Heart right ventricle (tissue), 16 donors: ENCODE results near the gene TUBGCP6. TPM values are rescaled to one million over a fixed set of nuclear protein-coding genes. Genes with fewer than 3 reads are reported as not detected.

ENCODE experiments used
- ATAC-seq, 8 donors: fragments of 200-7000 bp; cut with Tn5 transposase; one replicate each; pipeline ENCODE4 v1.9.1; 2020; ENCODE audit warnings: mild to moderate bottlenecking in 8 of 8, moderate library complexity in 8 of 8, moderate number of reproducible peaks in 1 of 8
- DNase-seq, 2 donors: peaks; one replicate each; pipeline ENCODE4 v3.0.0-alpha.2; 2020
- H3K27ac ChIP-seq, 10 donors: fragments of 200-600 bp; sonication (generic) in 2 of 10; one replicate each; pipeline versions ENCODE4 v1.5.0 to v1.8.0; 2020 to 2022; ENCODE audit warnings: mild to moderate bottlenecking in 3 of 10
- H3K27me3 ChIP-seq, 7 donors: fragments of 200-600 bp; one replicate each; pipeline ENCODE4 v1.8.0; 2021 to 2022; ENCODE audit warnings: mild to moderate bottlenecking in 2 of 7
- H3K36me3 ChIP-seq, 9 donors: fragments of 200-600 bp; sonication (generic) in 1 of 9; one replicate each; pipeline versions ENCODE4 v1.5.0 to v1.8.0; 2020 to 2022; ENCODE audit warnings: mild to moderate bottlenecking in 2 of 9
- H3K4me1 ChIP-seq, 9 donors: fragments of 200-600 bp; sonication (generic) in 1 of 9; one replicate each; pipeline versions ENCODE4 v1.5.0 to v1.8.0; 2020 to 2022; ENCODE audit warnings: mild to moderate bottlenecking in 4 of 9
- H3K4me3 ChIP-seq, 10 donors: fragments of 200-600 bp; sonication (generic) in 2 of 10; one replicate each; pipeline versions ENCODE4 v1.5.0 to v1.8.0; 2020 to 2022; ENCODE audit warnings: mild to moderate bottlenecking in 7 of 10, moderate library complexity in 2 of 10
- H3K9me3 ChIP-seq, 11 donors: fragments of 200-600 bp in 10 of 11; sonication (generic) in 2 of 11; one replicate each; pipeline versions ENCODE4 v1.5.0 to v1.8.0; 2013 to 2022; ENCODE audit warnings: mild to moderate bottlenecking in 2 of 11, control low read depth in 1 of 11, moderate library complexity in 1 of 11
- CTCF ChIP-seq, 9 donors: fragments of 200-600 bp; sonication (generic) in 2 of 9; IDR thresholded peaks; one replicate each; pipeline versions ENCODE4 v1.5.0 to v1.8.0; 2021 to 2022; ENCODE audit warnings: antibody characterized with exemption in 9 of 9, mild to moderate bottlenecking in 5 of 9, moderate library complexity in 1 of 9
- WGBS, 2 donors: extraction: QIAGEN DNeasy Blood & Tissue Kit; methylation state at CpG; one replicate each; pipeline ENCODE4 v1.1.7; 2013; ENCODE audit warnings: inconsistent platforms in 1 of 2; 5-methylcytosine and 5-hydroxymethylcytosine counted together
- intact Hi-C, 10 donors: fragments of 100-400 bp; cut with DNase I; formaldehyde crosslinking; loops; one replicate each; pipeline versions ENCODE4 v1.11.1 to v1.14.2; 2022
- polyA plus RNA-seq, 2 donors: library from polyadenylated mRNA; stranded (reverse); fragments of 200-250 nt; gene quantifications; one replicate each; pipeline ENCODE4 v1.2.3, GENCODE V29; 2013
- total RNA-seq, 10 donors: library from RNA; stranded (reverse); fragmentation: NEBNext Ultra II Directional in 3 of 10; extraction: Animal tissue kit (Norgen Biotek cat#: 25700) in 3 of 10; gene quantifications; one replicate each; pipeline versions ENCODE4 v1.2.1 to v1.2.4, GENCODE V29; 2021 to 2023
- donor health status: Arrhythmogenic right ventricular cardiomyopathy.
- donor health status: ischemic (EF 13 %, LVEDD 7.1; RV severe dilation, severe dysfunction).
- donor health status: healthy with polysubstance abuse.
- donor health status: DM: no; HTN: yes; CAD: no.
- donor health status: DM: no; HTN: no; CAD: no.
- donor health status: ischemic (EF 25% LVEDD 6.9; RV normal size, moderate dysfunction).
- donor health status: ischemic (EF 25% LVEDD 5.7; RV mildly dilated, moderate dysfunction).
- donor health status: healthy.
- donor health status: DM: yes; HTN: yes; CAD: no.
- donor health status: Ischemic cardiomyopathy.
- donor health status: ischemic (EF 35%, LVEDD 5.7; RV mildly dilated, moderate dysfunction).
- donor health status: nonischemic (EF 11% LVEDD 7.7; RV severe dilation, severe dysfunction).
- donor health status: DM: yes; HTN: yes; CAD: no.
- donor health status: PGD.
- donor health status: ischemic (EF 29% LVEDD 5.4; RV normal size, mild dysfunction).
- donor health status: nonischemic (EF 23%, LVEDD 6.1; RV moderate dilation, normal function).

TUBGCP6 gene
- total and polyA plus RNA-seq, 12 donors: 14.2 to 40.7 (median 18.5) TPM

DNA sequence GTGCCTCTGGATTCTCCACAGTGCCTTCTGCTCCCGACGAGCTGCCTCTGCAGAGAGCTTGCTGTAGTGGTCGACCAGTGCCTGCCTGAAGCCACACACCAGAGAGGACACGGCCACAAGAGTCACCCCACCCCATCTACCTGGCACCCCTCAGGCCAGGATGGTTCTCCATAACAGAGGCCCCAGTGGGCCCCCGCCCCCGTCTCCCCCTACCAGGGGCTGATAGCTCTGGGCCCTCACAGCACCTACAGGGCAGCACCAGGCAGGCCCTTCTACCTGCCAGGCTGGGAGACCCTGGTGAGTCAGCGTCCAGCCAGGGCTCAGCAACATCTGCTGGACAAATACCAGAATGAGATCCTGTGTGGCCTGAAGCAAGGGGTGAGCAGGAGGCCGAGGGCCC, 22.3 kb downstream of the TUBGCP6 start:
- Histone ChIP-seq H3K27ac (no peak overlapping the region), H3K4me3 (no peak overlapping the region), H3K9me3 (no peaks in the 10 kb centered on the region), H3K27me3 (no peaks in the 10 kb centered on the region), H3K36me3 (peaks cover 0 to 99% (median 53%) of the 10 kb centered on the region in 9 donors), H3K4me1 (peaks cover 0 to 13% (median 6%) of the 10 kb centered on the region in 9 donors)
- WGBS, 2 donors: 87 to 88% methylated on average over 8 of the region's 8 CpGs
- no peak for TF ChIP-seq CTCF (IDR thresholded peaks at IDR 0.05)
- intact Hi-C loops: no loop called here
- ATAC-seq: no peak
- DNase-seq: no peak

DNA sequence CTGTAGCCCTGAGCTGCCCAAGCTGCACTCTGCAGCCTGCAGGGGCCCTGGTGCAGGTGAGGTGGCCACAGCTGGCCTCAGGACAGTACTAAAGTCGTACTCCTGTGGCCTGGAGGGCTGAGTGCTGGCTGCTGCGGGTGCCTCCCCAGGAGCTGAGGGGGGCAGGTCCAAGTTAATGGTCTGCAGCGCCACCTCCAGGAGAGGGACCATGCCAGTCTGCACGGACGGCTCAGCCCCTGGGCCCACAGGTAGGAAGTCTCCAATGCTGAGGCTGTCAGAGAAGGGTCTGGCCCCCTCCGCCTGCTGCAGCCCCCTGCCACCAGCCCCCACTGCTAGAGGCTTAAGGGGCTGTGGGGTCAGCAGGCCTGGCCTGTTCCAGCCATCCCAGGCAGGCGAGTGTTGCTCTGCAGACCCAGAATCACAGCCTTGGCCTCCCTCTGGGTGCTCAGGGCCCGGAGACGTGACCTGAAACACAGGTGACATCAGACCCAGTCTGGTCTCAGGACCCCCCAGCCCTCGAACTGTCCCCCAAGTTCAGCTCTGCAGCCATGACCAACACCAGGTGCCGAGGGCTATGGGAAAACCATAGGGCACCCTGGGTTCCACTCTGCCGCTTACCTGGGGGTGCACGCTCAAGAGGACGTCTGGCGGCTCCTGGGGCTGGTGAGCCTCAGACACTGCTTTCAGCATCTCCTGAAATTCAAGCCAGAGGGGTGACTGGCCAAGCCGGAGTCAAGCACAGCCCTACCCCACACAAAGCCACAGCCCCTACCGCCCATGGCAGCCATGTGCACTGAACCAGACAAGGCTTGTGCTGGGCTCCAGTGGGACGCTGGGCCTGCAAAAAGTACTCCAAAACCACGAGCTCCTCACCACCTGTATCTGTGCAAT, 23.2 kb downstream of the TUBGCP6 start:
- Histone ChIP-seq H3K4me3 (no peak overlapping the region), H3K27me3 (no peaks in the 10 kb centered on the region), H3K9me3 (no peaks in the 10 kb centered on the region), H3K4me1 (peaks cover 0 to 13% (median 6%) of the 10 kb centered on the region in 9 donors), H3K36me3 (peaks cover 5 to 99% (median 61%) of the 10 kb centered on the region in 9 donors), H3K27ac (no peak overlapping the region)
- WGBS, 2 donors: 94% methylated on average over 19 of the region's 19 CpGs
- DNase-seq (no peak), ATAC-seq (no peak)
- intact Hi-C loops: no loop called here
- TF ChIP-seq CTCF (IDR thresholded peaks at IDR 0.05): no peak

GRCh38 chr22:50220603-50221409, 24.0 kb downstream of the TUBGCP6 start:
- DNase-seq (no peak), ATAC-seq (no peak)
- TF ChIP-seq CTCF (IDR thresholded peaks at IDR 0.05): no peak
- Histone ChIP-seq H3K9me3 (no peaks in the 10 kb centered on the region), H3K4me1 (peaks cover 0 to 13% (median 6%) of the 10 kb centered on the region in 9 donors), H3K4me3 (no peak overlapping the region), H3K36me3 (peaks cover 10 to 100% (median 66%) of the 10 kb centered on the region in 9 donors), H3K27ac (no peak overlapping the region), H3K27me3 (no peaks in the 10 kb centered on the region)
- WGBS, 2 donors: 96 to 97% methylated on average over 45 of the region's 45 CpGs
- intact Hi-C loops: no loop called here

DNA sequence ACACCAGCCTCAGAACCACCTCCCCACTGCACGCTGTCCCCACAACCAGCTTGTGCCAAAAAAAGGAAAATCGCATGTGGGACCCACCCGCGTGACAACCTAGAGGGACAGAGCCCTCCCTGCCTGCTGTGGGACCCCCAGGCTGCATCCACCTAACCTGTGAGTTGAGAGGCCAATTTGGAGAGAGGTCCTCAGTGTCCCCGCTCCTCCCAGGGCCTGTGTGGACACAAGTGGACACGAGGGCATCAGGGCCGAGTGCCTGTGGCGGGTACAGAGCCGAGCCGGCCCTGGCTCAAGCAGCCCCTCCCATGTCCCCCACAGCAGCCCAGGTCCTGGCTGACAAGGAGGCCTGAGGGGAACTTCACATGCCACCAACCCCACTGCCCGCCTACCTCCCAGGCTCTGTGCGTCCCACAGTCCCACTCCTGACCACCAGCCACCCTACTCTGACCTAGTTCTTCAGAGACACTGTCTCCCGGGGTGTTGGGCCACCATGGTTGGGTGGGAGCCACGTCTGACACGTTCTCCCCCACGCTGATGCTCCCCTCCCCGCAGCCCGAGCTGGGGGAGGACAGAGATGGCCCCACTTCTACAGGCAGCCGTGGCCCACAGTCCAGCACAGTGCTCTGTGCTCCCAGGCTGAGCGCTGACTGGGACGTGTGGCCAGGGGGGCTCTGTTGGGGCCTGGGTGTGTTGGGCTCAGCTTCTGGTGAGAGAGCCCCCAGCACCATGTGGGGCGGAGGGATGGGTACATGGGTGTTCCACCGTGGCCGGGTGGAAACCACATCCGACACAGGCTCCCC, 24.8 kb downstream of the TUBGCP6 start:
- H3K4me3 ChIP-seq: no peak overlapping the region
- intact Hi-C loops: no loop called here
- H3K9me3 ChIP-seq: no peaks in the 10 kb centered on the region
- H3K4me1 ChIP-seq: peaks cover 0 to 15% (median 6%) of the 10 kb centered on the region in 9 donors
- H3K27ac ChIP-seq: no peak overlapping the region
- ATAC-seq (peak in 3 of 8 donors; percentile 0 to 5 (median 2)), DNase-seq (no peak)
- no peak for TF ChIP-seq CTCF (IDR thresholded peaks at IDR 0.05)
- 87 to 88% methylated on average over 23 to 25 of the region's 25 CpGs for WGBS, 2 donors
- H3K36me3 ChIP-seq: peaks cover 10 to 99% (median 63%) of the 10 kb centered on the region in 9 donors
- no peaks in the 10 kb centered on the region for H3K27me3 ChIP-seq
